GM10266 (cell line): ENCODE data around the gene UBE2Q2.
"Not testable (repeated sequence)": the region's sequence is repeated elsewhere in the genome, so short reads cannot be mapped to it uniquely, and the experiment has no call there.

Source experiments
- DNase-seq: peaks from one replicate; pipeline ENCODE4 v3.0.0; 2012; ENCODE audit errors: extremely low spot score
- TF ChIP-seq, protein P1 (sequence below): IDR thresholded peaks from 2 replicates; pipeline ENCODE4 v1.5.1; 2012; ENCODE audit warnings: mild to moderate bottlenecking, low read depth; ENCODE audit not compliant: control insufficient read depth, insufficient read depth; ENCODE audit errors: missing control alignments

The UBE2Q2 gene

DNA sequence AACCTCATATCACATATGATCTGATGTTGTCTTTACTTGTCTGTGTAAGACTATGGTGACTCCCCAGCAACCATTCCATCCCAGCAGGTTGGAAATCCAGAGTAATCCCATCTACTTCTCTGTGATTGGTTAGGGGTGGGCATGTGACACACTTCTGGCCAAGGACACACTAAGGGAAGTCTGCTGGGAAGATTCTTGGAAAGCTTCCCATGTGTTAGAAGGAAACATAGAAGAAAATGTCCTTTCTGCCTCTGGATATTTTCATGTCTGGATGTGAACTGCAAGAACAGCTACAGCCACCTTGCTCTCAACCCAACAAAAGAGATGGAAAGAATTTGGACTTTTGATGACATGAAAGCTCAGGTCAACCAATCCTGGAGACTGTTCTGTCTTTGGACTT is 2.6 kb upstream of the UBE2Q2 start:
- no peak for DNase-seq

DNA sequence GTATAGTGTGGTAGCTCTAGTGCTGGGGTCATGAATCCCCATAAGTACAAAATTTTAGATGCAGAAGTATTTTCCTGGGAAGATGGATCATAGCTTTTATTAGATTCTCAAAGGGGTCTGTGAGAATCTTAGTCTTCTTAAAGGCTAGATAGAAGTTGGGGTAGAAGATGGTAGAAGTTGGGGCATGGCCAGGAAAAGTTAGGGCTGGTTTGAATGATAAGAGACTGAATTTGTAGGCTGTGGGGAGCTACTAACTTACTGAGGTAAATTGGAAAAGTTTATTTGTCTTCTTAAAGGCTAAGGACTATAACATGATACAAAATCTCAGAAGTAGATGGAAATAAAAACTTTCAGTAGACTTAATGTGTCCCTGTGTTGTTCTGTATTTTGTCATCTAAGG is 1.6 kb upstream of the UBE2Q2 start:
- TF ChIP-seq, protein P1, sequence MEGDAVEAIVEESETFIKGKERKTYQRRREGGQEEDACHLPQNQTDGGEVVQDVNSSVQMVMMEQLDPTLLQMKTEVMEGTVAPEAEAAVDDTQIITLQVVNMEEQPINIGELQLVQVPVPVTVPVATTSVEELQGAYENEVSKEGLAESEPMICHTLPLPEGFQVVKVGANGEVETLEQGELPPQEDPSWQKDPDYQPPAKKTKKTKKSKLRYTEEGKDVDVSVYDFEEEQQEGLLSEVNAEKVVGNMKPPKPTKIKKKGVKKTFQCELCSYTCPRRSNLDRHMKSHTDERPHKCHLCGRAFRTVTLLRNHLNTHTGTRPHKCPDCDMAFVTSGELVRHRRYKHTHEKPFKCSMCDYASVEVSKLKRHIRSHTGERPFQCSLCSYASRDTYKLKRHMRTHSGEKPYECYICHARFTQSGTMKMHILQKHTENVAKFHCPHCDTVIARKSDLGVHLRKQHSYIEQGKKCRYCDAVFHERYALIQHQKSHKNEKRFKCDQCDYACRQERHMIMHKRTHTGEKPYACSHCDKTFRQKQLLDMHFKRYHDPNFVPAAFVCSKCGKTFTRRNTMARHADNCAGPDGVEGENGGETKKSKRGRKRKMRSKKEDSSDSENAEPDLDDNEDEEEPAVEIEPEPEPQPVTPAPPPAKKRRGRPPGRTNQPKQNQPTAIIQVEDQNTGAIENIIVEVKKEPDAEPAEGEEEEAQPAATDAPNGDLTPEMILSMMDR: no peak
- DNase-seq: no peak

More for the DNA sequence above, 2.6 kb upstream of the UBE2Q2 start:
- TF ChIP-seq, protein P1: no peak

DNA sequence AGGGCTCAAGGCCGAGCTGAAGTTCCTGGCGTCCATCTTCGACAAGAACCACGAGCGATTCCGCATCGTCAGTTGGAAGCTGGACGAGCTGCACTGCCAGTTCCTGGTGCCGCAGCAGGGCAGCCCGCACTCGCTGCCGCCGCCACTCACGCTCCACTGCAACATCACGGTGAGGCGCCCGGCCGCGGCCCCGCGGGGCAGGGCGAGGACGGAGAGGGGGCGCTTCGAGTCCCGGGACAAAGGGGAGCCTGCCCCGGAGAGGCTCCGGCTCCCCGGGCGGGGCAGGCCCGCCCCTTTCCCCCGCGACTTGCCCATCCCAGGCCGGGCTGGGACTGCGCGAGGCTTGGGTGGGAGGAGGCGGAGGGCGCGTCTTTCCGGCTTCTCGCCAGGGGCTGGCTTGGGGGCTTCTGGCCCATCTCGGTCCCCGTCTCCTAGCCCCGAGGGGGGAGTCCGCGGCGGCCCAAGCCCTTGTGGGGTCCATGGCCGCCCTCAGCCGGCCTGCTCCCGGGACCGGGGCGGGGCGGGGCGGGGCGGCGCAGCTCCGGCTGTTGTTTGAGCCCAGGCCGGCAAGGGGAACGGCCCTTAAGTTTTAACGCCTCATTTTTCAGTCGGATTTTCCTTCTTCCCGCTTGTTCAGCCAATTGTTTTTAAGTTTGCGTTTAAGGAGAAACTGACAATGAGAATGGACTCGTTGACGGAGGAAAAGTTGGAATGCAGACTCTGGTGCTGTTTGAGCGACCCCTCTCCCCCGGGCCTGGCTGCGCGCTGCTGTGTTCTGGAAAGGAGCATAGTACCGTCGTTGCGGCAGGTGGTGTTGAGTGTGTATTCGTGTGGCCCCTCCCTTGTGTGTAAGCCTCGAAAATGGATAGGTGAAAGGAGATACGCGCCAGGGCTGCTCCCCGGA is 683 bp downstream of the UBE2Q2 start:
- TF ChIP-seq, protein P1: no peak
- peak; percentile 85 for DNase-seq

DNA sequence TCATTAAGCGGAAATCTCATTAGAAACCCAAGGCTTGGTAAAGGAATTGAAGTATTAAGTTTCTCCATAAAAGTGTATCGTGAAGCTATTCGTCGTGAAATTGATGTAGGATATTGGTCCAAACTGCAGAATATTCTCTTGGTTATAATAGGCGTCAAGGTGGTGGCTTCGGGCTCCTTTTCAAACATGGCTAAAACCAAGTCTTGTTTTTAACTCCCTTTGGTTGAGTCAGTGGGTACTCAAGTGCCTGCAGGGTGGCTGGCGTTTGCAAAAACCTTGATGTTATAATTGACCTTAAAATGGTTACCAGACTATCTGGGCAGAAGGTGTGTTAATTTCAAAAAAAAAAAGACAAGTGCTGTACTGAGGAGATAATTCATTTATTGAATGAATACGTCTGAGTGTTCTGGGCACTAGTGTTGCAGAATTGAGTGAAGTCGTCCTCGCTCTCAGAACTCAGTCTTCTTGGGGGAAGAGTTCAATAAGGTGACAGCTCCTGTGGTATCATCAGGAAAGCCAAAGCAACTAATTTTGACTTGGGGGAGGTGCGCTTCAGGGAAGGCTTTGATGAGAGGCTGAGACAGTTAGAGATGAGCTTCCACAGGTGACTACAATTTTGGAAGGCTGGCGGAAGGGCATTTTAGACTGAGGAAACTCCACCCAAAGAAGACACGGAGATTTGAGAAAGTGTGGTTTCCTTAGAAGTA is 1.5 kb downstream of the UBE2Q2 start:
- DNase-seq: no peak
- TF ChIP-seq, protein P1: no peak

DNA sequence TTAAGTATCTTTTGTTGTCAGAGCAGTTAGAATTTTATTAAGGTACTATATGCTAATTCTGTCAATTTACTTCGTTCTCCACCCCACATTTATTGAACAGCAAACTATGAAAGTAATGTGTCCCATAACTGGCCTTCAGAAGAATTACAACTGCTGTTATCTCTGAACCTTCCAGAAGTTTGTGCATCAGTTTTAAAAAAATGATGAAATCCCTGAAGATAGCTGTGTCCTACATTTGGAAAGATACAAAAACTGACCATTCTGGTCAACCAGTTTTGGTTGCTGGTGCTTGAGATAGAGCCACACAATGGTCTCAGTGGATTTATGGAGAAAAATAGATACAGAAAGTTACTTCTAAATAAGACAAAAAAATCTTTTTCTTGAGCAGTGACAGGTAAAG is 5.9 kb downstream of the UBE2Q2 start:
- TF ChIP-seq, protein P1: no peak
- no peak for DNase-seq

DNA sequence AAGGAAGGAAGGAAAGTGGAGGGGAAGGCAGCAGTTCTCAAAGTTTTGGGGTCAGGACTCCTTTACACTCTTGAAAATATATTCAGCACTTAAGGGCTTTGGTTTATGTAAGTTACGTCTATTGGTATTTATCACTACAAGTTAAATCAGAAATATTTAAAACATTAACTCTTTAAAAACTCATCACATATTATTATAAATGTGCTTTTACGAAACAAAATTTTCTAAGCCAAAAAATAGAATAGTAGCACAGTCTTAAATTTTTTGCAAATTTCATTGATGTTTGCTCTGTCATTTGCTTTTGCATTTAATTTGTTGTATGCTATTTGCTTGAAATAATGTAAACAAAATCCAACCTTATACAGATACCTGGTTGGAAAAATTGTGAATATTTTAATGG is 7.5 kb downstream of the UBE2Q2 start:
- no peak for DNase-seq
- TF ChIP-seq, protein P1: no peak

DNA sequence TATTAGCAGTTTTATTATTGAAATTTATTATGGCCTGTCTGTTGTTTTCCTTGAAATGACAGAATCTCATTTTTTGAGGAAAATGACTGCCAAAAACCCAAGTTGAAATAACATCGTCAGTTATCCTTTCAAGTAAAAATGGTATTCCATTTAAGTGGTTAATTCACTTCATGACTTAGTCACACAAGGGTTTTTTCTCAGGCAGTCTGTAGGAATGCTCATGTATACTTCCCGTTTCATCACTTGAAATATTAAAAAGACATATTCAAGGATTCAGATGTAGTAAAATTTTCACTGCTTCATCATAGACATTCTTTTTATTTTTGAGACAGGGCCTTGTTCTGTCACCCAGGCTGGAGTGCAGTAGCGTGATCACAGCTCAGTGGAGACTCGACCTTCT is 8.3 kb downstream of the UBE2Q2 start:
- not testable (repeated sequence) for DNase-seq
